Caco-2 (cell line): ENCODE results near the gene C4BPB. TPM values are rescaled to one million over a fixed set of nuclear protein-coding genes. Genes with fewer than 3 reads are reported as not detected.
A peak's percentile ranks its signal among the peaks of the same experiment; 100 is the strongest.

ENCODE experiments used
- BruUV-seq: library from RNA; stranded (reverse); fragments of 400-500 nt; replicated peaks from 2 replicates; lab custom pipeline; 2021; lab: Mats Ljungman, UMichigan
- CTCF ChIA-PET: fragments of 300-600 bp; sonication (Branson Sonifier 250); formaldehyde crosslinking; loops from one replicate; lab custom pipeline; 2022; ENCODE audit warnings: antibody characterized with exemption; lab: Charles Lee
- POLR2A ChIA-PET: fragments of 300-600 bp; sonication (Branson Sonifier 250); formaldehyde crosslinking; loops from one replicate; lab custom pipeline; 2022; ENCODE audit warnings: antibody characterized with exemption; lab: Charles Lee
- DNase-seq, 2 experiments: peaks; one replicate each; pipeline versions ENCODE4 v3.0.0 to v3.0.0-alpha.2; 2020 to 2022
- H3K27me3 ChIP-seq: replicated peaks from 2 replicates; pipeline ENCODE4 v1.6.0; 2011; ENCODE audit warnings: low read length; ENCODE audit not compliant: control insufficient read depth, insufficient read depth
- H3K36me3 ChIP-seq: 2 replicates; pipeline ENCODE4 v1.5.1; 2011; ENCODE audit warnings: low read length; ENCODE audit not compliant: control insufficient read depth, insufficient read depth
- H3K4me1 ChIP-seq: fragments of 250-450 bp; sonication (Bioruptor Pico); 2 replicates; pipeline ENCODE4 v1.5.1; 2020; ENCODE audit warnings: mild to moderate bottlenecking
- H3K4me3 ChIP-seq: 2 replicates; pipeline ENCODE4 v1.5.1; 2011; ENCODE audit warnings: low read depth, mild to moderate bottlenecking, control low read depth, low read length
- H3K9me3 ChIP-seq: fragments of 250-450 bp; sonication (Bioruptor Pico); 2 replicates; pipeline ENCODE4 v1.5.1; 2020; ENCODE audit warnings: mild to moderate bottlenecking, moderate library complexity
- H3K27ac Mint-ChIP-seq: one replicate; pipeline ENCODE4 v1.8.0; 2022; ENCODE audit warnings: mixed read lengths; ENCODE audit not compliant: unreplicated experiment
- H3K27me3 Mint-ChIP-seq: one replicate; pipeline ENCODE4 v1.8.0; 2022; ENCODE audit warnings: mixed read lengths; ENCODE audit not compliant: insufficient read depth, unreplicated experiment
- H3K36me3 Mint-ChIP-seq: one replicate; pipeline ENCODE4 v1.8.0; 2022; ENCODE audit warnings: mild to moderate bottlenecking, mixed read lengths; ENCODE audit not compliant: insufficient read depth, unreplicated experiment
- H3K4me1 Mint-ChIP-seq: one replicate; pipeline ENCODE4 v1.8.0; 2022; ENCODE audit warnings: low read depth, mixed read lengths; ENCODE audit not compliant: unreplicated experiment
- H3K4me3 Mint-ChIP-seq: one replicate; pipeline ENCODE4 v1.8.0; 2022; ENCODE audit warnings: mild to moderate bottlenecking, moderate library complexity, mixed read lengths; ENCODE audit not compliant: unreplicated experiment
- H3K9me3 Mint-ChIP-seq: one replicate; pipeline ENCODE4 v1.8.0; 2022; ENCODE audit warnings: mixed read lengths; ENCODE audit not compliant: unreplicated experiment
- CTCF ChIP-seq, 2 experiments: fragments of 200-600 bp in 1 of 2; IDR thresholded peaks; 1 replicate in 1 of 2; 2 replicates in 1 of 2; pipeline versions ENCODE4 v1.5.1 to v1.8.0; 2011 to 2022; ENCODE audit warnings: antibody characterized with exemption in 1 of 2, control low read depth in 1 of 2, inconsistent platforms in 1 of 2, low read depth in 1 of 2, low read length in 1 of 2, mild to moderate bottlenecking in 1 of 2, moderate library complexity in 1 of 2; ENCODE audit not compliant: insufficient read depth in 1 of 2, severe bottlenecking in 1 of 2, unreplicated experiment in 1 of 2
- intact Hi-C: fragments of 100-400 bp; cut with micrococcal nuclease; formaldehyde crosslinking; loops from one replicate; pipeline ENCODE4 v1.10.0; 2022; ENCODE audit not compliant: unreplicated experiment
- total RNA-seq: library from RNA; stranded (reverse); gene quantifications from 2 replicates; pipeline ENCODE4 v1.2.3, GENCODE V29; 2022

Gene C4BPB
- total RNA-seq, 1 experiment from 2014 or later: 99.8 TPM

- peaks cover 5% of the 10 kb centered on the region for H3K36me3 Mint-ChIP-seq
- no peak for TF ChIP-seq CTCF (IDR thresholded peaks at IDR 0.05; ENCODE audit: insufficient read depth in 1 of 2, low read depth in 1 of 2, low read length in 1 of 2, severe bottlenecking in 1 of 2, unreplicated experiment in 1 of 2)
- H3K27me3 Mint-ChIP-seq: no peaks in the 10 kb centered on the region
- BruUV-seq: no TSS peak
- no peak overlapping the region for H3K27ac Mint-ChIP-seq
- H3K4me3 ChIP-seq: no peak overlapping the region
- no peaks in the 10 kb centered on the region for H3K9me3 ChIP-seq
- intact Hi-C loops: loop anchor here (5.0 kb wide), 1 partner anchor 139 kb away; no protein-coding TSS in a partner anchor
- ChIA-PET POLR2A (no interaction called here), CTCF (no interaction called here)
- H3K4me3 Mint-ChIP-seq: no peak overlapping the region
- no peaks in the 10 kb centered on the region for H3K4me1 ChIP-seq
- peaks cover 3% of the 10 kb centered on the region for H3K36me3 ChIP-seq
- DNase-seq: no peak
- H3K27me3 ChIP-seq: no peaks in the 10 kb centered on the region
- no peaks in the 10 kb centered on the region for H3K4me1 Mint-ChIP-seq
- H3K9me3 Mint-ChIP-seq: no peaks in the 10 kb centered on the region
Observed at GRCh38 chr1:207076181-207076955, 12.3 kb upstream of the C4BPB start.

GRCh38 chr1:207077012-207077411 lies 11.6 kb upstream of the C4BPB start:
- Histone ChIP-seq H3K9me3 (no peaks in the 10 kb centered on the region), H3K4me1 (no peaks in the 10 kb centered on the region), H3K27me3 (no peaks in the 10 kb centered on the region), H3K4me3 (no peak overlapping the region), H3K36me3 (peaks cover 3% of the 10 kb centered on the region)
- Mint-ChIP-seq H3K9me3 (no peaks in the 10 kb centered on the region), H3K36me3 (peaks cover 1% of the 10 kb centered on the region), H3K4me3 (no peak overlapping the region), H3K4me1 (no peaks in the 10 kb centered on the region), H3K27ac (no peak overlapping the region), H3K27me3 (no peaks in the 10 kb centered on the region)
- intact Hi-C loops: loop anchor here (1.0 to 5.0 kb wide), 2 partner anchors 95 to 140 kb away; no protein-coding TSS in a partner anchor
- TF ChIP-seq CTCF (IDR thresholded peaks at IDR 0.05; ENCODE audit: insufficient read depth in 1 of 2, low read depth in 1 of 2, low read length in 1 of 2, severe bottlenecking in 1 of 2, unreplicated experiment in 1 of 2): no peak
- ChIA-PET POLR2A (no interaction called here), CTCF (no interaction called here)
- no peak for DNase-seq
- BruUV-seq: no TSS peak

- intact Hi-C loops: loop anchor here (1.0 to 5.0 kb wide), 3 partner anchors 24 to 140 kb away; partner anchors contain the start of gene PFKFB2
- POLR2A ChIA-PET: no interaction called here
Observed at GRCh38 chr1:207077470-207078377, 10.9 kb upstream of the C4BPB start.

More at GRCh38 chr1:207077470-207078377, 10.9 kb upstream of the C4BPB start:
- no peaks in the 10 kb centered on the region for H3K9me3 Mint-ChIP-seq
- H3K4me3 ChIP-seq: no peak overlapping the region
- H3K27ac Mint-ChIP-seq: no peak overlapping the region
- H3K4me1 Mint-ChIP-seq: no peaks in the 10 kb centered on the region
- peak; percentile 89 to 92 for TF ChIP-seq CTCF (IDR thresholded peaks at IDR 0.05; ENCODE audit: insufficient read depth in 1 of 2, low read depth in 1 of 2, low read length in 1 of 2, severe bottlenecking in 1 of 2, unreplicated experiment in 1 of 2)
- peak; percentile 58 to 81 for DNase-seq
- H3K27me3 Mint-ChIP-seq: no peaks in the 10 kb centered on the region
- H3K27me3 ChIP-seq: no peaks in the 10 kb centered on the region
- peaks cover under 1% of the 10 kb centered on the region; the same call in 1 of the 2 replicates for H3K36me3 ChIP-seq
- H3K4me1 ChIP-seq: no peaks in the 10 kb centered on the region
- H3K4me3 Mint-ChIP-seq: no peak overlapping the region
- CTCF ChIA-PET: no interaction called here
- no TSS peak for BruUV-seq
- H3K36me3 Mint-ChIP-seq: no peaks in the 10 kb centered on the region
- no peaks in the 10 kb centered on the region for H3K9me3 ChIP-seq
